Thyroid gland (tissue), 4 donors: ENCODE measurements around the gene TYW3.

Experiments
- CTCF ChIP-seq, 6 experiments: fragments of 200-600 bp in 3 of 6; fragments of 450-650 bp in 3 of 6; sonication (generic) in 3 of 6; IDR thresholded peaks; one replicate each; pipeline ENCODE4 v1.5.1; 2016 to 2019; ENCODE audit warnings: antibody characterized with exemption in 6 of 6, mild to moderate bottlenecking in 2 of 6, inconsistent platforms in 1 of 6, moderate library complexity in 1 of 6
- POLR2A ChIP-seq, 2 donors: fragments of 450-650 bp; IDR thresholded peaks; one replicate each; pipeline ENCODE4 v1.6.1; 2017; ENCODE audit warnings: antibody characterized with exemption in 2 of 2, mild to moderate bottlenecking in 2 of 2, moderate library complexity in 1 of 2

GRCh38 chr1:74771913-74772515 lies 39.1 kb downstream of the TYW3 start:
- TF ChIP-seq POLR2A (IDR thresholded peaks at IDR 0.05) (no peak), CTCF (IDR thresholded peaks at IDR 0.05) (peak; percentile 37 to 81 (median 58))
